ENCODE results near the gene RNF17. TPM values are rescaled to one million over a fixed set of nuclear protein-coding genes. Genes with fewer than 3 reads are reported as not detected.

Gene RNF17
- total and polyA plus RNA-seq, 10 of the 15 experiments (the other 5 are each of a cell fraction or from before 2014, with no cell fraction given): not detected

DNA sequence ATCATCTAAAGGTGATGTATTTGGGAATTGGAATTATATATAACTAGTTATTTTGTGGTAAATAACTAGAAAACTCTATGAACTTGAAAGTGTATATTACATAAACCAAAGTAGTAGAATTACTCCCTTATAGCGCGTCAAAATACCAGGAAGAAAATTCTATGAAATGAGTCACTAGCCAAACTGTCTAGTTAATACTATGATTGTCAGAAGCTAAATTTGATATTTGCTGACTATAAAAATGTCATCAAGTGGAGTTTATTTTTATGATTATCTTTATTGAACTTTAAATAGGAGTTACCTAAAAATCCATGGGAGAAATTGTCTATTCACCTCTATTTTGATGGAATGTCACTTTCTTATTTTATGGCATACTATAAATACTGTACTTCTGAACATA, 100.6 kb downstream of the RNF17 start:
- no TSS peak for BruUV-seq (replicated peaks)
- TF ChIP-seq IRF4 (IDR thresholded peaks at IDR 0.05; ENCODE audit: low read depth, low read length): no peak
- TF ChIP-seq NRF1 (conservative IDR thresholded peaks at IDR 0.05; ENCODE audit: low read depth, low read length): no peak
- TF ChIP-seq MXI1 (IDR thresholded peaks at IDR 0.05; ENCODE audit: low read depth, low read length): no peak
- TF ChIP-seq CREB1 (IDR thresholded peaks at IDR 0.05; ENCODE audit: low read depth): no peak
- TF ChIP-seq SKIL (IDR thresholded peaks at IDR 0.05; ENCODE audit: low read depth, poor library complexity, severe bottlenecking): no peak
- no peak for TF ChIP-seq CEBPZ (IDR thresholded peaks at IDR 0.05; ENCODE audit: low read depth, low read length)
- no peak for TF ChIP-seq CHD4 (IDR thresholded peaks at IDR 0.05)
- TF ChIP-seq ZNF384 (IDR thresholded peaks at IDR 0.05; ENCODE audit: borderline replicate concordance, low read depth, low read length): no peak
- no peak for TF ChIP-seq LARP7 (IDR thresholded peaks at IDR 0.05)
- intact Hi-C loops (cut with micrococcal nuclease; ENCODE audit: unreplicated experiment) (no loop called here), in situ Hi-C loops (cut with MboI) (no loop called here)
- H3K4me3 ChIP-seq: no peak overlapping the region
- no peaks in the 10 kb centered on the region for H3K27me3 ChIP-seq (replicated peaks in 1 of 2; ENCODE audit: control insufficient read depth in 2 of 2, insufficient read depth in 2 of 2, low read length in 1 of 2)
- H3K79me2 ChIP-seq (ENCODE audit: control insufficient read depth, insufficient read depth, low read length): no peaks in the 10 kb centered on the region
- no peaks in the 10 kb centered on the region for H4K20me1 ChIP-seq (ENCODE audit: control insufficient read depth, insufficient read depth)
- no peaks in the 10 kb centered on the region for H3K36me3 ChIP-seq (ENCODE audit: control insufficient read depth in 2 of 2, insufficient read depth in 2 of 2, low read length in 1 of 2)
- ChIA-PET POLR2A (no interaction called here), CTCF (no interaction called here), RAD21 (ENCODE audit: unreplicated experiment) (interaction anchor here (1.7 kb wide), 1 partner anchor 24 kb away, joined by 5 read pairs; no protein-coding TSS in a partner anchor), SMC1A (ENCODE audit: uncharacterized antibody, unreplicated experiment) (interaction anchor here (0.6 kb wide), 1 partner anchor 110 kb away, joined by 3 read pairs; no protein-coding TSS in a partner anchor)
- ATAC-seq (no peak), DNase-seq (ENCODE audit: low read depth, low spot score) (no peak), FAIRE-seq (no peak)
- WGBS (ENCODE audit: insufficient coverage, insufficient replicate concordance, low lambda C conversion rate, missing lambda C conversion rate): 93% methylated on average over 2 of the region's 2 CpGs
- H3K4me1 ChIP-seq (ENCODE audit: control insufficient read depth, insufficient read depth, low read length): no peaks in the 10 kb centered on the region
- H3K4me2 ChIP-seq (ENCODE audit: control insufficient read depth, insufficient read depth): no peak overlapping the region
- H3K9ac ChIP-seq (ENCODE audit: control insufficient read depth, insufficient read depth, low read length): no peak overlapping the region
- H3K9me3 ChIP-seq (replicated peaks; ENCODE audit: control insufficient read depth, insufficient read depth, low read length): no peaks in the 10 kb centered on the region
- no peak overlapping the region for H2AFZ ChIP-seq (ENCODE audit: control insufficient read depth, low read depth, low read length)
- no peak overlapping the region for H3K27ac ChIP-seq (ENCODE audit: control insufficient read depth, insufficient read depth)

Measured in GM12878 (cell line).